HG02981 (cell line): ENCODE results near the gene KRI1.

Source experiments
- ATAC-seq: cut with Tn5 transposase; IDR thresholded peaks from one replicate; pipeline ENCODE4 v1.9.1; 2021; ENCODE audit warnings: mild to moderate bottlenecking, moderate library complexity; ENCODE audit not compliant: unreplicated experiment

The KRI1 gene

DNA sequence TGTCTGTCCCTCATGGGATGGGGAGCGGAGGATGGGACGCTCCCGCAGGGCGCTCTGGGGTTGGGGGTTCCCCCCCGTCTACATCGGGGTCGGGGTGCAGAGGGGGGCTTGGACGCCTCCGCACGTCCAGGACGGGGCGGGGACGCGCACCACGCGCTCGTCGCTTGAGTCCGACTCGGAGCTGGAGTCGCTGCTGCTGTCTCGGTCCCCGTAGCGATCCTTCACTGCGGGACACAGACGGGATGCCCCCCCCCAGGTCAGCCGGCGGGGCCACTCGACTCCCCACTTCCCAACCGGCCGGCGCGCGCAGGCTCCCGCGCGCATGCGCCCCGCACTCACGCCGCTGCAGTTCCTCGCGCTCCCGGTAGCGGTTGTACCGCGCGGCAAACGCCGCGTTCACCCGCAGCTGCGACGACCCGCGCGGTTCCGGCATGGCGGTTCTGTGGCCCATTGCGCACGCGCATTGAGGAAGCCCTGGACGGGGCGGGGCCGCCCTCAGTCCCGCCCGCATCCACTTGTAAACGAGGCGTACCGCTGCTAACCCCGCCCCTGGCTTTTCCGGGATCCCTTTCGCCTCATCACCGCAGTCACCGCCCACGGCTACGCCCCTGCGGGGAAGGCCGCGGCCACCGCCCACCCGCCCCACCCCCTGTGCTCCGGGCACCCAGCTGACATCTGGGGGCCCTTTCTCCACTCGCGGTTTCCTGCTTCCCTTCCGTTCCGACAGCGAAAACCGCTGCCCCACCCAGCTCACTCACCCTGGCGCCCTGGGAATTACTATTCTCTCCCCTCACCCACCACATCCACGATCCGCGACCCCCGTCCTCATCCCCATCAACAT is at the start of gene KRI1:
Gene KRI1, minus strand, starts transcription at position 444 of the 841 bp plus-strand sequence. Its CDS starts 11 bp downstream, at position 433.
- peak; percentile 39 for ATAC-seq

DNA sequence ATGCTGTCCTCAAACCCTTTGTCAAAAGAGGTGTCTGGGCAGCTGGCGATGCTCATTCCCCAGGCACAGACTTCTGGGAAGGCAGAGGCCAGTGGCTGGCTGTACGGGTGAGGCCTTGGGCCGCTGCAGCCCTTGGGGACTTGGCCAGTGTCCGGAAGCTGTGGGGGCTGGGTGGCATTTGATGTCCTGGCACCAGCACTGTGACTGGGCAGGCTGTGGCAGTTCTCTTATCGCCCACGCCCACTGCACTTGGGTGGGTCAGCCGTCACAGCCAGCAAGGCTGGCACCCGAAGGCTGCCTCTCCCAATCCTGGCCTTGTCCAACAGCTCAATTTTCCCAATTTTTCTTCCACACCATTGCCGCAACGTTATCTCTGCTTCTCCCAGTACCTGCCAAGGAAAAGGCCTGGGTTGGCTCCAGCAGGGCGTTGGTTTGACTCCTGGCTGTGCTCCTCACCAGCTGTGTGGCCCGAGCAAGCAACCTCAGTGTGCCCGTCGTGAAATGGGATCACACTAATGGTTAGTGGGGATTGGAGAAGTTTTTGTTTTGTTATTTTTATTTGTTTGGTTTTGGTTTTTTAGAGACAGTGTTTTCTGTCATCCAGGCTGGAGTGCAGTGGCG is 46.8 kb upstream of the KRI1 start:
- ATAC-seq: no peak

DNA sequence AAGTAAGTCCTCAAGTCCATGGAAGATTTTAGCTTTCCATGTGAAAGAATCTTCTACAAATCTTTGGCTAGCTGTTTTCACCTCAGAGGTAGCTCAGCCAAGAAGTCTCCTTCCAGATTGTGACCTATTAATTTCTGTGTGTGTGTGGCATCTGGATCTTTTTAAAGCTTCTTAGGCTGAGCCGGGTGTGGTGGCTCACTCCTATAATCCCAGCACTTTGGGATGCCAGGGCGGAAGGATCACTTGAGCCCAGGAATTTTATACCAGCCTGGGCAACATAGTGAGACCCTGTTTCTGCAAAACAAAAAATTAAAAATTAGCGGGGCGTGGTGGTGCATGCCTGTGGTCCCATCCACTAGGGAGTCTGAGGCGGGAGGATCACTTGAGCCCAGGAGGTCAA is 46.1 kb upstream of the KRI1 start:
- ATAC-seq: no peak

DNA sequence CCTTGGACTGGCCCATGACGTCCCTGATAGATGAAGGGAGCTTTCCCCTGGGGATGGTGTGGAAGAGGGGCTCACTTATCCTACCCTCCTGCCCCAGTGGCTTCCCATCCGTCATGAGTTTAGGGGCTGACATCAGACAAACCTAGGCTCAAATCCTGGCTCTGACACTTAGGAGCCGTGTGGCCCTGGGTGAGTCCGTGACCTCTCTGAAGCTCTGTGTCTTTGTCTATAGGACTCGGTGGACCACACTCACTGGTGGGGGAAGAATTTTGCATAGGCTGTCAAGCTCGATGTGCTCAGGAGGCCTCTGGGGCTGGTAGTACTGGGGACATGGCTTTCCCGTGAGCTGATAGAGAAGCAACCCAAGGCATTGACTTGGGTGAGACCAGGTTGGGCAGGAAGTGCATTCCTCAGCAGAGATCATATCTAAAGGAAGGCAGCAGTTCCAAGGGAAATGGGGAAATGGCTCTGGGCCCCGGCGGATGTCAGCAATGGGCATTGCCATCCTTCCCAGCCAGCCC is 38.7 kb upstream of the KRI1 start:
- peak; percentile 31 for ATAC-seq

DNA sequence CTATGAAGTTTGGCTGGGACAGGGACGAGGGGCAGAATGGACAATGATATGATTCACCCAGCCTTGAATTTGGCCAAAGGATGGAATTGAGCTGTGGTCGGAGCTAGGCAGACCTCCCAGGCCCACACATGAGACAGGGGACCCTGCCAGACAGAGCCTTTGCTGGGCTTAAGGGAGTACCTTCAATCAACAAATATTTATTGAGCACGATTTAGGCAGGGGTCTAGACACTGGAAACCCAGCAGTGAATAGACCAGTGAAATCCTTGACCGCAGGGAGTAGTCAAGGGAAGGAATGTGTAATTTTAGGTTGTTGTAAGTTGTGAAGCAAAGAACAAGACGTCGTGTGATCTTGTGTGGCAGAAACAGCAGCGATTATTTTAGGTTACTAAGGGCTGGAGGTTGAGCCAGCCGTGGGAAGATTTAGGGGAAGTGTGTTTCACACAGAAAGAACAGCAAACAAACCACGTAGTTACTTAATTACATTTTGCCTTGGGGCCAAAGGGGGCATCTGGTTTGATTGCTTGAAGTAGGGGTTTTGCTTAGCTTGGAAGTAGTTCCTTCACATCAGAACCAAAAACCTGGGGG is 38.2 kb upstream of the KRI1 start:
- ATAC-seq: peak; percentile 29

DNA sequence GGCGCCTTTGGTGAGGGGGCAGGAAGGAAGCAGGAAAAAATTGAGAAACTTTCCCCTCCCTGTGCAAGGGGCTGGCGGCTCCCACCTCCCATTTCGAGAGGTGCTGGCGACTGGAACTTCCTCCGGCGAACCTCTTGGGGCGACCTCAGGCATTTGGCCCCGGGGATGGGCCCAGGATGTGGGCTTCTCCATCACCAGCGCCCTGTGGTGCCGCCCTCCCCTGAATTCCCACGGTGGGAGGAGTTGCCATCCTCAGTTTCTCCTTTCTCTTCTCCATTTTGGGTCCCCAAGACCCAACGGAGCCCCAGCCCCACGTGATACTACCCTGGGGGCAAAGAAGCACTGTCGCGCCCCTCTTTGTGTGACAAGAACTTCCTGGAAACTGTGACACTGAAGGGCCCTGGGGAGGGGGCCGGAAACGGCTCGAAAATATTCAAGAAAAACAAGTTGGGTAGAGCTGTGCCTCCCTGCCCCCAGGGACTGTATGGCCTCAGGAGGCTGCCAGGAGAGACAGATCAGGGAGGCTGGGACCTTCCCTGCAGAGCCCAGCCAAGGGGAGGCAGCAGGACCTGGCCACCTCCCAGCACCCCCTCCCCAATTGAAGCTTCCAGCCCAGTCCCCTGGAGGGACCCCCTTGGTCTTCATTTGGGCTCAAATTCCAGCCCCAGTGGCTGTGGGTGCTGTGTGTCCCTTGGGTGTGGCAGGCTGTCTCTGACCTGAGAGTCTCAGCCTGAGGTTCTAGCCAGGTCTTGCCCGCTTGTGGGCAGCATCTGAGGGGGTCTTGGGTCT is 37.5 kb upstream of the KRI1 start:
- peak; percentile 38 for ATAC-seq

DNA sequence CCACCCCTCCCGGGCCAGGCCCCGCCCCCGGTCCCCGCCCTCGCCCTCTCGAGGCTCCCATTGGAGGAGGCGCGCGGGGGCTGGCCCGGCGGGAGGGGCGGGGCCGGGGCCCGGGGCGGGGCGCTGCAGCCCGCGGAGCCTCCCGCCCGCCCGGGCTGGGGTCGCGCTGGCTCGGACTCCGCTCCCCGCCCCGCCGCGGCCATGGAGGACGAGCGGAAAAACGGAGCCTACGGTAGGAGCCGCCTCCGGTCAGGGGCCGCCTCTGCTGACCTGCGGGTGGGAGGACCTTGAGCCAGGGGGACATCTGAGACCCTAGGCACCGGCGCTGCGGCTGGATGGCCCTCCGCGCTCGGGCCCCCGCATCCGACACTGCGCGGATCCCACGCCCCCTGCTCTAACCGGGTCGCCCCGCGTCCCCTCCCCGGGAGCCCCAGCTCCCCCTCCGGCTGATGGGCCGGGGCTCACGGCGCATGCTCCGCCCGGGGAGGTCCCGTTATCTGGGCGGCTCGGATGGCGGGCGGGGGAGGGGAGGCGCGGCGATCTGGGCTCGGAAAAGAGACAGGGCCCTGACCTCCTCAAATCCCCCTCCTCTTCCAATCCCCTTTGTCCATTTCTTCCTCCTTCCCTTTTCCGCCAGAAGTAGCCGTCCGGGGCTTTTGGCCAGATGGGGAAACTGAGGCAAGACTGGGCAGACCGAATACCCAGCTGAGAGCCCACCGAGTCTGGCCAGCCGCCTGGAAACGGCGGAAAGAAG is 36.7 kb upstream of the KRI1 start:
- peak; percentile 46 for ATAC-seq

DNA sequence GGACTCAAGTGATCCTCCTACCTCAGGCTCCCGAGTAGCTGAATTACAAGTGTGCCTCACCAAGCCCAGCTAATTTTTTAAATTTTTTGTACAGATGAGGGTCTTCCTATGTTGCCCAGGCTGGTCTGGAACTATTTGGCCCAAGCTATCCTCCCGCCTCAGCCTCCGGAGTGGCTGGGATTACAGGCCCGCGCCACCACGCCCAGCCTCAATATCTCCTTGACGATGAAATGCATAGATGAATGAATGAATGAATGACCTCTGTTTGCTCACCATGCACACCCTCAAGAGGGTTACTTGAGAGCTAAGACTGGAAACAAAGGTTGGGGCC is 36.2 kb upstream of the KRI1 start:
- ATAC-seq: no peak

DNA sequence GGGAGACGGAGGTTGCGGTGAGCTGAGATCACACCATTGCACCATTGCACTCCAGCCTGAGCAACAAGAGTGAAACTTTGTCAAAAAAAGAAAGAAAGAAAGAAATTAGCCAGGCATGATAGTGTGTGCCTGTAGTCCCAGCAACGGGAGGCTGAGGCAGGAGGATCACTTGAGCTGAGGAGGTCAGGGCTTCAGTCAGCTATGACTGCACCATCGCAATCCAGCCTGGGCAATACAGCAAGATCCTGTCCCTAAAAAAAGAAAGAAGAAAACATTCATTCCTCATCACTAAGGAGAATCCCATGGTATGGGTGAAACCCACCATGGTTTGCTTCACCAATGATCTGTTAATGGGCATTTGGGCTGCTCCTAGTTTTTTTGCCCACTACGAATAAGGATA is 34.3 kb upstream of the KRI1 start:
- ATAC-seq: no peak

DNA sequence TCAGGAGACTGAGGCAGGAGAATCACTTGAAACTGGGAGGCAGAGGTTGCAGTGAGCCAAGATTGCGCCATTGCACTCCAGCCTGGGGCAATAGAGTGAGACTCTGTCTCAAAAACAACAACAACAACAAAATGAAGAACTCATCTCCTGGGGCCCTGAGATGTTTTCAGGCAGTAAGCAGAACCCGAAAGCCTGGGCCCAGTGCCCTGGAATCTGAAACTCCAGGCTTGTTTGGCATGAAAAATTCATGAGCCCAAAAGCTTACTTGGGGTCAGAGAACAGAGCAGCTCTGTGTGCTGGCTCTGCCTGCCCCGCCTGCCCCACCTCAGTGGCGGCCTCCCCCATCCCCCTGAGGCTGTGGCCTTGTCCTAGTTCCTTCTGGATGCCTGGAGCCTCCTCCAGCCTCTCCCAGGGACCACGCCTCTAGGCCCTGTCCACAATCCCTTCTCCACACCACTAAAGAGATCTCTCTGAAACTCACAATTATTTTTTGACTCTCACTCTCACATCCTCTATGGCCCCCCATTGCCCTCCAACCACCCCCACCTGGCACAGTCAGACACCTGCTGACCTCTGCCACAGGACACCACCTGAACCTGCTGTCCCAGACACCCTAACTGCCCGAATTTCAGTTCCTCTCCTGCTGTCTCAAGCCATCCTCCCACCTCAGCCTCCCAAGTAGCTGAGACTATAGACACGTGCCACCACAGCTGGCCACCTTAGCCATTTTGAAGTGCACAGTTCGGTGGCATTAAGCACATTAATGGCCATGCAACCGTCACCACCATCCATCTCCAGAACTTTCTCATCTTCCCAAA is 28.2 kb upstream of the KRI1 start:
- ATAC-seq: no peak

DNA sequence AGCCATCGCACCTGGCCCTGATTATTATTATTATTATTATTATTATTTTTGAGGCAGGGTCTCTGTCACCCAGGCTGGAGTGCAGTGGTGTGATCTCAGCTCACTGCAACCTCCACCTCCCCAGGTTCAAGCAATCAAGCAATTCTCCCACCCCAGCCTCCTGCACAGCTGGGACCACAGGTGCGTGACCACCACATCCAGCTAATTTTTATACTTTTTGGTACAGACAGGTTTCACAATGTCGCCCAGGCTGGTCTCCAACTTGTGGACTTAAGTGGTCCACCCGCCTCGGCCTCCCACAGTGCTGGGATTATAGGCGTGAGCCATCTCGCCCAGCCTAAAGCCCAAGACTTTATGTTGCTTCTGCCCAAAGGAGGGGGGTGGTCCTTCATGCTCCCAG is 27.3 kb upstream of the KRI1 start:
- ATAC-seq: no peak

DNA sequence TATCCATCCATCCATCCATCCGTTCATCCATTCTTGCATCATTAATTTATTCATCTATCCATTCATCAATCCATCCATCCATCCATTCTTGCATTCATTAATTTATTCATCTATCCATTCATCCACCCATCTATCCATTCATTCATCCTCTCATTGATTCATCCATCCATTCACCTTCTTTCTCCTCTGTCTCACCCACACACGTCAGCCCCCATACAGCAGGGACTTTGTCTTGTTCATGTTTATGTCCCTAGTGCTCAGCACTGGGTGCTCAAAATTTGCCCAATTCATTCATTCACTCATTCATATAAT is 22.0 kb upstream of the KRI1 start:
- no peak for ATAC-seq

DNA sequence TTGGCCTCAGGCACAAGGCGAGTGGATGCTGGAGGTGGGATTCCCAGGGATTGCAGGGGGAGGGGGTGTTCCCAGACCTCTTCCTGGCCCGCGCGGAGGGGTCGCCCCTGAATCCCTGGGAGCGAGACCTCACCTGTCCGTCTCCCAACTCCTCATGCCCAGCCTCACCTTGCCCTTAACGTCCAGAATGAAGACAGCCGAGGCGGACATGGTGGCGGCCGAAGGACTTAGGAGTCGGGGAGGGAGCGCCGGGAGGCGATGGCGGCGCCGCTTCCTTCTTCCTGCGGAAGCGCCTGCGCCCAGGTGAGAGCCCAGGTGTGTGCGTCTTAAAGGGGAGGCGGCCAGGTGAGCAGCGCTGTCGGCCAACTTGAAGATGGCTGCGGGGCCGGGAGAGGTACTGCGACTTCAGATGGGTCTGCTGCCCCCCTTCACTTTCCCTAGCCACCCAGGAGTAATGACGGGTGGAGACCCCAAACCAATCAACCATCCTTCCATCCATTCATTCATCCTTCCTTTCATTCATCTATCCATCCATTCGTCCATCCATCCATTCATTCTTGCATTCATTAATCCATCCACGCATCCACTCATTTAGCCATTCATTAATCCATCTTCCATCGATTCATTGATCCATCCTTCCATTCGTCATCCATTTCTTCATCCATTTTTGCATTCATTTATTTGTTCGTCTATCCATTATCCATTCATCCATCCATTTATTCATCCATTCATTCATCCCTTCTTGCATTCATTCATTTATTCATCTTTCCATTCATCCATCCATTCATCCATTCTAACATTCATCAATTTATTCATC is 21.4 kb upstream of the KRI1 start, which contains the start of gene AP1M2:
Gene AP1M2, minus strand, starts transcription at position 291 of the 817 bp plus-strand sequence. Its CDS starts 81 bp downstream, at position 210.
- no peak for ATAC-seq

DNA sequence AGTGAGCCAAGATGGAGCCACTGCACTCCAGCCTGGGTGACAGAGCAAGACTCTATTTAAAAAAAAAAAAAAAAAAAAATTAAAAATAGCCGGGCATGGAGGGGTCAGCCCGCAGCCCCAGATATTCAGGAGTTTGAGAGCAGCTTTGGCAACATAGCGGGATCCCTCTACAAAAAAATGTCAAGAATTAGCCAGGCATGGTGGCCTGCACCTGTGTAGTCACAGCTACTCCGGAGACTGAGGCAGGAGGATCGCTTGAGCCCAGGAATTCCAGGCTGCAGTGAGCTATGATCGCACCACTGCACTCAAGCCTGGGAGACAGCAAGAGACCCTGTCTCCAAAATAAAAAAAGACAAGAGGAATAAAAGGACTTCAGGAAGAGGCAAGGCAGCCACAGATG is 20.6 kb upstream of the KRI1 start:
- ATAC-seq: no peak

DNA sequence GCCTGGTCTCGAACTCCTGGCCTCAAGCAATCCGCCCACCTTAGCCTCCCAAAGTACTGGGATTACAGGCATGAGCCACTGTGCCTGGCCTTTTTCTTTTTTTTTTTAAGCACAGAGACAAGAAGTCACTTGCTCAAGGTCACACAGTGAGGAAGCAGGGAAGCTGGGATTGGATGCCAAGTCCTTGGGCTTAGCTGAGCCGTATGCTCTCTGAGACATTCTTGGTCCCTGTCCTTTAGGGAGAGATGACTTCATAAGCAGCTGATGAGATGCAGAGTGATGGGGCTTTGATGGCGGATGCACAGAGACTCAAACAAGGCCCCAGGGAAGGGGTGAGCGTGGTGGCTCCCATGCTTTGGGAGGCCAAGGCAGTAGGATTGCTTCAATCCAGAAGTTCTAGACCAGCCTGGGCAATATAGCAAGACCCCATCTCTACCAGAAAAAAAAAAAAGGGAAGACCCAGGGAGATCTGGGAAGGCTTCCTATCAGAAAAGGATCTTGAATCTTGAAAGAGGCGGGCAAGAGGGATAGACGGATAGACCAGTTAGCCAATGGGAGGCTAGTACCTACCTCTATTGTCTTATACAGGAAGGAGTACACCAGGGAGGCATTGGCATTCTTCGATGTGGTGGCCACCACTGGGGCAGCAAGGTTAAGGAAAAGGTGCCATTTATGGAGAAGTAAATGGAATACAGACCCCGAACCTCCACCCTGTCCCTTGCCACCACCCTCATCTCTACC is 17.4 kb upstream of the KRI1 start:
- ATAC-seq: no peak

DNA sequence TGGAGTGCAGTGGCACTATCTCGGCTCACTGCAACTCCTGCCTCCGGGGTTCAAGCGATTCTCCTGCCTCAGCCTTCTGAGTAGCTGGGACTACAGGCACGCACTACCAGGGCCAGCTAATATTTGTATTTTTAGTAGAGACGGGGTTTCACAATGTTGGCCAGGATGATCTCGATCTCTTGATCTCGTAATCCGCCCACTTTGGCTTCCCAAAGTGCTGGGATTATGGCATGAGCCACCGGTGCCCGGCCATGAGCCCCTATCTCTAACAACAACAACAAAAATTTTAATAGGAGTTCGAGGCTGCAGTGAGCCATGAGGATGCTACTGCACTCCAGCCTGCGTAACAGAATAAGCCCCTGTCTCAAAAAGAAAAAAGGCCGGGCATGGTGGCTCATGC is 16.3 kb upstream of the KRI1 start:
- no peak for ATAC-seq

DNA sequence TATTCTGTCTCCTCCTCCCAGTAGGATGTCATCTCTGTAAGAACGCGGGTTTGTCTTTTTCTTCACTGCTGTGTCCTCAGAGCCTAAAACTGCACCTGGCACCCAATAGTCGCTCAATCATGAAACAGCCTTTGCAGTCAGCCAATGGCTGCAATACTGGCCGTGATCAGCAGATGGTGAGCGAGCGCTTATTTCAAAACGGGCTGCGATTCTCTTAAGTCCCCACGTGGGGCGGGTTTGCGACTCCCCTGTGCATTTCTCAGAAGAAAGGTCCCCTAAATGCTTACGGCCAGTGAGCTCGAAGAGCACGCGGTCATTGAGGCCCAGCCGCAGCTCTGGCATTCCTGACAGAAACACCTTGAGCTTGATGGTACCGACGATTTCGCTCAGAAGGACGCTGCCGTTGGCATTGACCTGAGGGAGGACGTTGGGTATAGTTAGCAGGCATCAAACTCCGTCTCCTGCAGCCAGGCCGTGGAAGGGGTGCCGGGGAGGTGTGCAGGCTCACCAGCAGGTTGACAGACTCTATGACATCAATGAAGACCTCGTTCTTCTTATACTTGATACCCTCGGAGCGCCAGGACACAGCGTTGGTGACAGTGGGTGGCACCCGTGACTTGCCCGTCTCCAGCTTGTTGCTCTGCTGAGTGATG is 15.3 kb upstream of the KRI1 start:
- ATAC-seq: no peak

DNA sequence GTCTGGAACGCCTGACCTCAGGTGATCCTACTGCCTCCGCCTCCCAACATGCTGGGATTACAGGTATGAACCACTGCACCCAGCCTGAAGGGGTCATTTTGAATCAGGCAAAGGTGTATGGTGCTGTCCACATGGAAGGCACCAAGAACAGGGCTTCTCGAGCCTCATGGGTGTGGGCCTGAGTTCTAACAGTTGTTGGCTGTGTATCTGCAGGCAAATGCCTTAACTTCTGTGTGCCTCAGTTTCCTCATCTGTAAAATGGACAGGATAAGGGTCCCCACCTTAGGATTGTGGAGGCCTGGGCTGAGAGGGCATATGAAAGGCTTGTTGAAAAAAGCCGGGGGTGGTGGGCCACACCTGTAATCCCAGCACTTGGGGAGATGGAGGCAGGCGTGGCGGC is 12.1 kb upstream of the KRI1 start:
- ATAC-seq: no peak
